ENCODE measurements around the gene INPP4B.

DNA sequence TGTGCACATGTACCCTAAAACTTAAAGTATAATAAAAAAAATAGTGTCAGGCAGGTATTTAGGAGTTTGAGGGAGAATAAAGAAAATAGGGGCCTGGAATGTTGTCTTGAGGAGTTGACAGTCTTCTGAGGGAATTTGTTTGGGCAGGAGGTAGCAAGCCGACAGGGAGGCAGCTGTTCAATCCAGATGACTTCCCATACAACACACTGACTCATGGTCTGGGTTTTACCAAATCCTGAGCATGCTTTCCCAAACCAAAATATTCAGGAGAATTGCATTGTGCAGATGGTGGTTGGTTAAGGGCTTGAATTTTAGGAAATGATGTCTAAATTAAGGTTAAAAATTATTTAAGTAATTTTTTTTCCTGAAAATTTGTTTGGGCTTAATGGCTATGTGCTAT is 430.0 kb downstream of the INPP4B start:
- TF ChIP-seq, protein P1, sequence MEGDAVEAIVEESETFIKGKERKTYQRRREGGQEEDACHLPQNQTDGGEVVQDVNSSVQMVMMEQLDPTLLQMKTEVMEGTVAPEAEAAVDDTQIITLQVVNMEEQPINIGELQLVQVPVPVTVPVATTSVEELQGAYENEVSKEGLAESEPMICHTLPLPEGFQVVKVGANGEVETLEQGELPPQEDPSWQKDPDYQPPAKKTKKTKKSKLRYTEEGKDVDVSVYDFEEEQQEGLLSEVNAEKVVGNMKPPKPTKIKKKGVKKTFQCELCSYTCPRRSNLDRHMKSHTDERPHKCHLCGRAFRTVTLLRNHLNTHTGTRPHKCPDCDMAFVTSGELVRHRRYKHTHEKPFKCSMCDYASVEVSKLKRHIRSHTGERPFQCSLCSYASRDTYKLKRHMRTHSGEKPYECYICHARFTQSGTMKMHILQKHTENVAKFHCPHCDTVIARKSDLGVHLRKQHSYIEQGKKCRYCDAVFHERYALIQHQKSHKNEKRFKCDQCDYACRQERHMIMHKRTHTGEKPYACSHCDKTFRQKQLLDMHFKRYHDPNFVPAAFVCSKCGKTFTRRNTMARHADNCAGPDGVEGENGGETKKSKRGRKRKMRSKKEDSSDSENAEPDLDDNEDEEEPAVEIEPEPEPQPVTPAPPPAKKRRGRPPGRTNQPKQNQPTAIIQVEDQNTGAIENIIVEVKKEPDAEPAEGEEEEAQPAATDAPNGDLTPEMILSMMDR (conservative IDR thresholded peaks at IDR 0.05 in 1 of 2, IDR thresholded peaks at IDR 0.05 in 1 of 2; ENCODE audit: low read depth in 1 of 2, low read length in 2 of 2) = no peak
- no peak for TF ChIP-seq EZH2 (IDR thresholded peaks at IDR 0.05; ENCODE audit: low read length, missing control alignments)

All from fibroblast of lung (primary cell).